SJCRH30 (cell line): ENCODE data around the gene DAPK3. TPM values are rescaled to one million over a fixed set of nuclear protein-coding genes. Genes with fewer than 3 reads are reported as not detected.
"Not testable (repeated sequence)": the region's sequence is repeated elsewhere in the genome, so short reads cannot be mapped to it uniquely, and the experiment has no call there.

Experiments
- DNase-seq, 2 experiments: peaks; one replicate each; pipeline ENCODE4 v3.0.0-alpha.2; 2015 to 2020
- H3K27ac ChIP-seq: fragments of 250-450 bp; sonication (Bioruptor Pico); 2 replicates; pipeline ENCODE4 v1.5.1; 2020; ENCODE audit warnings: mild to moderate bottlenecking, moderate library complexity
- H3K27me3 ChIP-seq: fragments of 250-450 bp; sonication (Bioruptor Pico); 2 replicates; pipeline ENCODE4 v1.5.1; 2020; ENCODE audit warnings: mild to moderate bottlenecking, moderate library complexity
- H3K36me3 ChIP-seq: fragments of 250-450 bp; sonication (Bioruptor Pico); 2 replicates; pipeline ENCODE4 v1.5.1; 2020; ENCODE audit warnings: mild to moderate bottlenecking, moderate library complexity
- H3K4me1 ChIP-seq: fragments of 250-450 bp; sonication (Bioruptor Pico); 2 replicates; pipeline ENCODE4 v1.5.1; 2020; ENCODE audit warnings: mild to moderate bottlenecking, moderate library complexity
- H3K4me3 ChIP-seq: fragments of 250-450 bp; sonication (Bioruptor Pico); 2 replicates; pipeline ENCODE4 v1.5.1; 2020; ENCODE audit warnings: mild to moderate bottlenecking, moderate library complexity
- H3K9me3 ChIP-seq: fragments of 250-450 bp; sonication (Bioruptor Pico); replicated peaks from 2 replicates; pipeline ENCODE4 v1.5.1; 2020; ENCODE audit warnings: mild to moderate bottlenecking, moderate library complexity
- total RNA-seq: library from RNA; depleted of rRNA; stranded (reverse); fragments of >200 nt; shearing (Covaris generic); gene quantifications from 2 replicates; pipeline ENCODE4 v1.2.3, GENCODE V29; 2014

Gene DAPK3
- total RNA-seq, 1 experiment from 2014 or later = 39.1 TPM

DNA sequence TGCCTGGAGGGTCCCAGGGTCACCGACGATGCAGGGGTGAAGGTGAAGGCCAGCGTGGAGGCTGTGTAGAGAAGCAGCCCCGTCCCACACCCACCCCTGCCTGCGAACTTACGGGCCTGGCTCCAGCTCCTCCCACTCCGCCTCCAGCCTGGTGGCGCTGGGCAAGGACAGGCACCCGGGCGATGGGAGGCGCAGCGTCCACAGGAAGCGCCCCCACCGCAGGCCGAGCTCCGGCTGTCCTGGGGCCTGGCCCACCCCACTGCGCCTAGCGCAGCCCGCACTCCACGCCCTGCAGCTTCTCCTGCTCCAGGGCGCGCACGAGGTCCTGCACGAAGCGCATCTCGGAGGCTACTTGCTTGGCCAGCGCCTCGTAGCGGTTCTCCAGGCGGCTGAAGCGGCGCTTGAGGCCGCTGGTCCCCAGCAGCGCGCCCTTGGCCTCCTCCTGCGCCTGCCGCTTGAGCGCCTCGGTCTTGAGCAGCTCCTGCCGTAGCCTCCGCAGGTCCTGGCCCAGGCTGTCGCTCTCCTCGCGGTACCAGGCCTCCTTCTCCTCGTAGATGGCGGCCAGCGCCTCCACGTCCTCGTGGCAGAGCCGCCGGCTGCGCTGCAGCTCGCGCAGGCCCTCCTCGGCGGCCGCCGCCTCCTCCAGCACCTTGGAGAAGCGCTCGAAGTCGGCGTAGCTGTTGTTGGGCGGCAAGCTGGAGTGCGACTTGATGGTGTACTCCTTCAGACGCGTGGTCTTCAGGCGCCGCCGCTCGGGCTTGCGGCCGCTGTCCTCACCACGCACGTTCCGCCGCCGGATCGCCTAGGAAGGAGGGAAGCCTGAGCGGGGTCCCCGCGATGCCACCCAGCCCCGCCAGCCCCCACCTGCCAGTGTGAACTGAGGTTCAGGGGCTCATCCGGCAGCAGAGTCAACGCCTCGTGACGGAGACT, 11.8 kb downstream of the DAPK3 start:
- Histone ChIP-seq H3K4me1 (no peaks in the 10 kb centered on the region), H3K27ac (no peak overlapping the region), H3K9me3 (no peaks in the 10 kb centered on the region), H3K27me3 (no peaks in the 10 kb centered on the region), H3K4me3 (no peak overlapping the region), H3K36me3 (peaks cover 41% of the 10 kb centered on the region)
- DNase-seq = no peak

- peaks cover 26% of the 10 kb centered on the region for H3K36me3 ChIP-seq
- H3K4me3 ChIP-seq = no peak overlapping the region
- no peak for DNase-seq
- H3K4me1 ChIP-seq = peaks cover 11% of the 10 kb centered on the region; the same call in 1 of the 2 replicates
- H3K27me3 ChIP-seq = no peaks in the 10 kb centered on the region
- H3K27ac ChIP-seq = no peak overlapping the region
- no peaks in the 10 kb centered on the region for H3K9me3 ChIP-seq
Observed at GRCh38 chr19:3955688-3956087, 15.2 kb downstream of the DAPK3 start.

- not testable (repeated sequence) for DNase-seq, H3K27me3 ChIP-seq, H3K9me3 ChIP-seq, H3K4me3 ChIP-seq, H3K27ac ChIP-seq
- H3K36me3 ChIP-seq = peaks cover 26% of the 10 kb centered on the region
- peaks cover 11% of the 10 kb centered on the region; the same call in 1 of the 2 replicates for H3K4me1 ChIP-seq
Observed at GRCh38 chr19:3955276-3955675, 15.6 kb downstream of the DAPK3 start.

DNA sequence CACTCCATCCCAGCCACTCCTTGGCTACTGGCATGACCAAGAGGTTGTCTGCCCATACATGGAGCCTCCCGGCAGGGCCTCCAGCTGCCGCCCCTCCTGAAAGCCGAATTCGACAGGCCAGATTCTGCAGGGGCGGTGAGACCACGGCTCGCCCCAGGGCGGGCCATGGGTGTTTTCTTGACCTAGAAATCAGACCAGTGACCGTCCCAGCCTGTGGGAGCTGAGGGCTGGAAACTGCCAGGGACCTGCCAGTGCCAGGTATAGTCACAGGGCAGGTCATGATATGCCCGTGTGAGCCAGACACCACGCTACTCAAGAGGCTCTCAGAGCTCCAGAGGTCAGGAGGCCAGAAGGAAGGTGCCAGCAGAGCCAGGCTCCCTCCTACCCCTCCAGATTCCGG, 16.8 kb downstream of the DAPK3 start:
- Histone ChIP-seq H3K36me3 (peaks cover 22% of the 10 kb centered on the region), H3K4me1 (peaks cover 16% of the 10 kb centered on the region; the same call in 1 of the 2 replicates), H3K4me3 (no peak overlapping the region), H3K27me3 (no peaks in the 10 kb centered on the region), H3K27ac (no peak overlapping the region), H3K9me3 (no peaks in the 10 kb centered on the region)
- no peak for DNase-seq

DNA sequence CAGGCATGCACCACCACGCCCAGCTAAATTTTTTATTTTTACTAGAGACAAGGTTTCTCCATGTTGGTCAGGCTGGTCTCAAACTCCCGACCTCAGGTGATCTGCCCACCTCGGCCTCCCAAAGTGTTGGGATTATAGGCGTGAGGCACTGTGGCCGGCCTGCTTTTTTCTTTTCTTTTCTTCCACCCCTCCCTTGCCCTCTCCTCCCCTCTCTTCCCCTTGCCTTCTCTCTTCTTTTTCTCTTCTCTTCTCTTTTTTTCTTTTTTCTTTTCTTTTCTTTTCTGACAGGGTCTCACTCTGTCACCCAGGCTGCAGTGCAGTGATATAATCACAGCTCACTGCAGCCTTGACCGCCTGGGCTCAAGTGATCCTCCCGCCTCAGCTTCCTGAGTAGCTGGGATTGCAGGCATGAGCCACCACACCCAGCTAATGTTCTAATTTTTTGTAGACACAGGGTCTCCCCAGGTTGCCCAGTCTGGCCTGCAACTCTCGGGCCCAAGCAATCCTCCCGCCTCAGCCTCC, 18.1 kb downstream of the DAPK3 start:
- peaks cover 16% of the 10 kb centered on the region; the same call in 1 of the 2 replicates for H3K4me1 ChIP-seq
- H3K4me3 ChIP-seq, H3K27me3 ChIP-seq, H3K9me3 ChIP-seq, DNase-seq: not testable (repeated sequence)
- H3K36me3 ChIP-seq = peaks cover 11% of the 10 kb centered on the region
- peak overlapping the region; percentile 36; the same call in 1 of the 2 replicates for H3K27ac ChIP-seq

GRCh38 chr19:3950871-3951861, 19.7 kb downstream of the DAPK3 start:
- H3K4me1 ChIP-seq = peaks cover 16% of the 10 kb centered on the region; the same call in 1 of the 2 replicates
- H3K36me3 ChIP-seq = peaks cover 1% of the 10 kb centered on the region
- H3K27ac ChIP-seq = peak overlapping the region; percentile 90
- peak; percentile 88 to 91 for DNase-seq
- no peaks in the 10 kb centered on the region for H3K9me3 ChIP-seq
- no peaks in the 10 kb centered on the region for H3K27me3 ChIP-seq
- H3K4me3 ChIP-seq = peak overlapping the region; percentile 57

DNA sequence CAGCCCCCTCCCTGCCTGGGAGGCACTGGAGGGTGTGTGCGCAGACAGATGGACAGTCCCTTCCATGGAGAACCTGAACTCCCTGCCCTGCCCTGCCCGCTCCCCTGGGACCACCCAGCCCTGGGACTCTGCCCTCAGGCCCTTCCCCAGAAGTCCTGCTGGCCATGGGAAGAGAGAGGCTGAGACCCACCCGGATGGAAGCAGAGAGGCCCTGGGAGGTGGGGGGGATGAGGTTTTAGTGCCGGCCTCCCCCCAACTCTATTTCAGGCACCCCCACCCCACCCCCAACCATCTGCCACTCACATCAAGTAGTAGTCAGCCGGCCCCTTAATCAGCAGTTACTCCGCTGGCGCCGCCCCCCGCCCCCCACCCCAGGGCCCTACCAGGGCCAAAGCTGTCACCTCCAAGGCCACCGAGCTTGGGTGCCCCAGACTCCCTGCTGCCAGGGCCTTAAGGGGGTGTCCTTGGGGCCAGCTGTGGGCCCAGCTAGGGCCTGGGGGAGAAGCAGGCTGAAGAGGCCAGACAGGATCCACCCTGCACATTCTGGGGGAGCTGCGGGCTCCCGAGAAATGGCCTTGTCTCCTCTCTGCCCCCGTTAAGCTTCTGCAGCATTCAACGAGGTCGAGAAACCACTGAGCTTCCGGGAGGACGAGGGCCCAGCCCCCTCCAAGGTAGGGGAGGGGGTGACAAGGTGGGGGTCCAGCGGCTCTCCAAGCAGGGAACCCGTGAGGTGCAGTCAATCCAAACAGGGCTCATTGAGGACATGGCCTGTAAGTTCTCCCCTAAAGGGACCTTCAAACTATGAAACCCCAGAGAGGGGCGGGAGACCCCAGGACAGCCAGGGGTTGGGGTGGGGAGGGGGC, 20.7 kb downstream of the DAPK3 start:
- no peaks in the 10 kb centered on the region for H3K36me3 ChIP-seq
- peak overlapping the region; percentile 57 for H3K4me3 ChIP-seq
- H3K27ac ChIP-seq = peak overlapping the region; percentile 90
- no peaks in the 10 kb centered on the region for H3K9me3 ChIP-seq
- no peaks in the 10 kb centered on the region for H3K27me3 ChIP-seq
- DNase-seq = peak; percentile 47 to 59
- peaks cover 16% of the 10 kb centered on the region; the same call in 1 of the 2 replicates for H3K4me1 ChIP-seq

- Histone ChIP-seq H3K27me3 (no peaks in the 10 kb centered on the region), H3K27ac (peak overlapping the region; percentile 90; the same call in 1 of the 2 replicates)
- DNase-seq = no peak
Observed at GRCh38 chr19:3949294-3949693, 21.6 kb downstream of the DAPK3 start.

GRCh38 chr19:3947316-3947933, 23.5 kb downstream of the DAPK3 start:
- H3K27ac ChIP-seq, H3K4me1 ChIP-seq, DNase-seq, H3K36me3 ChIP-seq, H3K27me3 ChIP-seq, H3K9me3 ChIP-seq, H3K4me3 ChIP-seq: not testable (repeated sequence)

More at GRCh38 chr19:3949294-3949693, 21.6 kb downstream of the DAPK3 start:
- Histone ChIP-seq H3K4me3 (no peak overlapping the region), H3K9me3 (no peaks in the 10 kb centered on the region), H3K36me3 (no peaks in the 10 kb centered on the region), H3K4me1 (peaks cover 16% of the 10 kb centered on the region; the same call in 1 of the 2 replicates)

DNA sequence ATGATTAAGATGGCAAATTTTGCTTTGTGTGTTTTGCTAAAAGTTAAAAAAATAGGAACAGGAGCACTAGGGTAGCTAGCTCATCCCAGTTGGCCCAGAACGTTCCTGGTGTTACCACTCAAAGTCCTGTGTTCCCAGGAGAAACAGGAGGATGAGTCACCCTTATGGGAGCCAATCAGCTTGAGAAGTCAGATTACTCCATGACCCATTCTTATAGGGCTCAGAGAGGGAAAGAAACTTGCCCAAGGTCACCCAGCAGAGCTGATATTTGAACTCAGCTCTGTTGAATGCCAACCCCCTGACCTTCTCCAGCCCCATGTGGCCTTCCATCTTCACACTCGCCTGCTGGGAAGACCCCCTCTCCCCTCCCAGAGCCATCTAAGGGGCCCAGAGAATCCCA, 25.1 kb downstream of the DAPK3 start:
- Histone ChIP-seq H3K4me1 (peaks cover 5% of the 10 kb centered on the region; the same call in 1 of the 2 replicates), H3K27me3 (no peaks in the 10 kb centered on the region), H3K4me3 (no peak overlapping the region), H3K9me3 (no peaks in the 10 kb centered on the region), H3K36me3 (no peaks in the 10 kb centered on the region), H3K27ac (no peak overlapping the region)
- DNase-seq = no peak

DNA sequence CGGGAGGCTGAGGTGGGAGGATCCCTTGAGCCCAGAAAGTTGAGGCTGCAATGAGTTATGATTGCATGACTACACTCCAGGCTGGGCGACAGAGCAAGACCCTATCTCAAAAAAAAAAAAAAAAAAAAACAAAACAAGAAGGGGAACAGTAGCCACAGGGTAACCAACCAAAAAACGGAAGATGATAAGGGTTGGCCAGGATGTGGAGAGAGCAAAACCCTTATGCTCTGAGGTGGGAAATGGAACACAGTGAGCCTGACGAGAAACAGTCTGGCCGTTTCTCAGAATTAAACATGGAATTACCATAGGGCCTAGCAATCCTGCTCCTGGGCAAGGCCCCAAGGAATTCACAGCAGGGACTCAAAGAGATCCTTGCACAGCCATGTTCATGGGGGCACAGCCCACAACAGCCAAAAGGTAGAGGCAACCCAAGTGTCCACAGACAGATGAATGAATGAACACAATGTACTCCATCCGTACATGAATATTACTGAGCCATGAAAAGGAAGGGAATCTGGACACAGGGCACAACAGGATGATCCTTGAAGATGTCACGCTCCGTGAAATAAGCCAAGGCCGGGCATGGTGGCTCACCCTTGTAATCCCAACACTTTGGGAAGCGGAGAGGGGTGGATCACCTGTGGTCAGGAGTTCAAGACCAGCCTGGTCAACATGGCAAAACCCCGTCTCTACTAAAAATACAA, 26.7 kb downstream of the DAPK3 start:
- H3K27me3 ChIP-seq = no peaks in the 10 kb centered on the region

DNA sequence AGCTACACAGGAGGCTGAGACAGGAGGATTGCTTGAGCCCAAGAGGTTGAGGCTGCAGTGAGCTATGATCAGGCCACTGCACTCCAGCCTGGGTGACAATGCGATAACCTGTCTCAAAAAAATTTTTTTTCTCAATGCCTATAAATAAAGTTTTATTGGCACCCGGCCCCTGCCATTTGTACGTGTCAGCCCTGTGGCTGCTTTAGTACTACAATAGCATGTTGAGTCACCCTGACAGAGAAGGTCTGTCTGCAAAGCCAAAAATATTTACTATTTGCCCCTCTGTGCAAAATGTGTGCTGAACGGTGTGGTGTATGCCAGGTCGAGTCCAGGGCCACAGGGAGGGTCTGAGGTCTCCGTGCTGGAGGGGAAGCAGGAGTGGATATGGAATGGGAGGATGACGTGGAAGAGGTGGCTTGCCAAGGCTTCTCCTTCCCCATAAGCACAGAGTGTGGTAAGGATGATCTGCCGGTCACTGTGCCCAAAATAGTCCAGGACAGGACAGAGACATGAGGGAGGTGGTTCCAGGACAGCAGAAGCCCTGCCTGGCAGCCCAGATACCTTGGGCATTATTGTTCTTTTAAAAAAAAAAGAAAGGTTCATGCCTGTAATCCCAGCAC, 28.0 kb downstream of the DAPK3 start:
- Histone ChIP-seq H3K9me3 (no peaks in the 10 kb centered on the region), H3K4me1 (no peaks in the 10 kb centered on the region), H3K27ac (no peak overlapping the region), H3K36me3 (no peaks in the 10 kb centered on the region), H3K4me3 (no peak overlapping the region), H3K27me3 (no peaks in the 10 kb centered on the region)
- DNase-seq = no peak

More for the DNA sequence above, 26.7 kb downstream of the DAPK3 start:
- Histone ChIP-seq H3K9me3 (no peaks in the 10 kb centered on the region), H3K27ac (no peak overlapping the region), H3K4me3 (no peak overlapping the region), H3K4me1 (no peaks in the 10 kb centered on the region), H3K36me3 (no peaks in the 10 kb centered on the region)
- DNase-seq = no peak
